Smooth muscle cell (in vitro differentiated cells): ENCODE measurements around the gene ITGB3BP. TPM values are rescaled to one million over a fixed set of nuclear protein-coding genes. Genes with fewer than 3 reads are reported as not detected.

Experiments used
- DNase-seq: peaks from one replicate; lab custom pipeline; 2025; ENCODE audit not compliant: unreplicated experiment; lab: John Stamatoyannopoulos, UW
- H2AFZ ChIP-seq: fragments of 200-600 bp; sonication (generic); 2 replicates; pipeline ENCODE4 v1.6.0; 2016; ENCODE audit warnings: antibody characterized with exemption, low read depth, mild to moderate bottlenecking
- H3F3A ChIP-seq: fragments of 200-600 bp; sonication (generic); 2 replicates; pipeline ENCODE4 v1.6.0; 2017; ENCODE audit warnings: antibody characterized with exemption, low read depth
- H3K27ac ChIP-seq: fragments of 200-600 bp; sonication (generic); 2 replicates; pipeline ENCODE4 v1.5.1; 2016; ENCODE audit warnings: low read depth, mild to moderate bottlenecking
- H3K27me3 ChIP-seq: fragments of 200-600 bp; sonication (generic); 2 replicates; pipeline ENCODE4 v1.6.1; 2016; ENCODE audit warnings: low read depth, mild to moderate bottlenecking
- H3K36me3 ChIP-seq: fragments of 200-600 bp; sonication (generic); 2 replicates; pipeline ENCODE4 v1.5.1; 2016; ENCODE audit warnings: low read depth
- H3K4me1 ChIP-seq: fragments of 200-600 bp; sonication (generic); 2 replicates; pipeline ENCODE4 v1.5.1; 2016; ENCODE audit warnings: low read depth
- H3K4me2 ChIP-seq: fragments of 200-600 bp; sonication (generic); 2 replicates; pipeline ENCODE4 v1.6.0; 2016; ENCODE audit warnings: mild to moderate bottlenecking
- H3K4me3 ChIP-seq: fragments of 200-600 bp; sonication (generic); 2 replicates; pipeline ENCODE4 v1.5.1; 2016; ENCODE audit warnings: mild to moderate bottlenecking
- H3K79me2 ChIP-seq: fragments of 200-600 bp; sonication (generic); 2 replicates; pipeline ENCODE4 v1.6.0; 2016; ENCODE audit warnings: low read depth, mild to moderate bottlenecking
- H3K9ac ChIP-seq: fragments of 200-600 bp; sonication (generic); 2 replicates; pipeline ENCODE4 v1.6.0; 2016; ENCODE audit warnings: low read depth
- H3K9me3 ChIP-seq: fragments of 200-600 bp; sonication (generic); replicated peaks from 2 replicates; pipeline ENCODE4 v1.5.1; 2016; ENCODE audit warnings: low read depth
- H4K20me1 ChIP-seq: fragments of 200-600 bp; sonication (generic); 2 replicates; pipeline ENCODE4 v1.6.0; 2016; ENCODE audit warnings: low read depth
- WGBS: methylation state at CpG from one replicate; pipeline ENCODE4 v1.1.7; 2016; ENCODE audit warnings: low lambda C conversion rate; 5-methylcytosine and 5-hydroxymethylcytosine counted together
- polyA plus RNA-seq: library from polyadenylated mRNA; unstranded; fragments of >200 nt; fragmentation: Nextera tagmentation; extraction: Ambion mirVana; gene quantifications from 2 replicates; pipeline ENCODE4 v1.2.1, GENCODE V29; 2016
- total RNA-seq: library from RNA; depleted of rRNA; stranded (reverse); fragments of >200 nt; gene quantifications from 2 replicates; pipeline ENCODE4 v1.2.3, GENCODE V29; 2014
- TF ChIP-seq, protein P1 (sequence below): fragments of 200-600 bp; sonication (generic); IDR thresholded peaks from 2 replicates; pipeline ENCODE4 v1.5.1; 2017; ENCODE audit warnings: borderline replicate concordance, mild to moderate bottlenecking, antibody characterized with exemption; ENCODE audit not compliant: insufficient read depth, poor library complexity, severe bottlenecking

The ITGB3BP gene
- total and polyA plus RNA-seq, 2 experiments from 2014 or later: 27.7 to 35.5 TPM

DNA sequence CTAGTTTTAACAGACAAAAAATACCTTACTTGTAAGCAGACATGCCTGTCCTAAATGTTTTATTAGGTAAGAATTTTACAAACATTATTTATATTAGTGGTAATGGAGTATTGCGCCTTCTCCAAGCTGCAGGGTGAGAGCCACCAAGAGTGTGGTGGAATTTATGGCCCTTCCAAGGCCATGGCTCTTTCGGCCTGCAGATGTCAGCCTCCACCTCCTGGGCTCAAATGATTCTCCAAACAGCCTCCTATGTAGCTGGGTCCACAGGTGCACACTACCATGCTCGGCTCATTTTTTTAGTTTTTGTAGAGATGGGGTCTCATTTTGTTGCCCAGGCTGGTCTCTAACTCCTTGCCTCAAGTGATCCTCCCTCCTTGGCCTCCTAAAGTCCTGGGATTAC lies 56.3 kb downstream of the ITGB3BP start:
- Histone ChIP-seq H2AFZ (no peak overlapping the region), H3K4me3 (no peak overlapping the region), H3F3A (no peaks in the 10 kb centered on the region), H4K20me1 (no peaks in the 10 kb centered on the region), H3K9me3 (peaks cover 6% of the 10 kb centered on the region), H3K4me2 (no peak overlapping the region), H3K27me3 (no peaks in the 10 kb centered on the region), H3K79me2 (no peaks in the 10 kb centered on the region), H3K9ac (no peak overlapping the region), H3K4me1 (no peaks in the 10 kb centered on the region), H3K27ac (no peak overlapping the region), H3K36me3 (no peaks in the 10 kb centered on the region)
- TF ChIP-seq, protein P1, sequence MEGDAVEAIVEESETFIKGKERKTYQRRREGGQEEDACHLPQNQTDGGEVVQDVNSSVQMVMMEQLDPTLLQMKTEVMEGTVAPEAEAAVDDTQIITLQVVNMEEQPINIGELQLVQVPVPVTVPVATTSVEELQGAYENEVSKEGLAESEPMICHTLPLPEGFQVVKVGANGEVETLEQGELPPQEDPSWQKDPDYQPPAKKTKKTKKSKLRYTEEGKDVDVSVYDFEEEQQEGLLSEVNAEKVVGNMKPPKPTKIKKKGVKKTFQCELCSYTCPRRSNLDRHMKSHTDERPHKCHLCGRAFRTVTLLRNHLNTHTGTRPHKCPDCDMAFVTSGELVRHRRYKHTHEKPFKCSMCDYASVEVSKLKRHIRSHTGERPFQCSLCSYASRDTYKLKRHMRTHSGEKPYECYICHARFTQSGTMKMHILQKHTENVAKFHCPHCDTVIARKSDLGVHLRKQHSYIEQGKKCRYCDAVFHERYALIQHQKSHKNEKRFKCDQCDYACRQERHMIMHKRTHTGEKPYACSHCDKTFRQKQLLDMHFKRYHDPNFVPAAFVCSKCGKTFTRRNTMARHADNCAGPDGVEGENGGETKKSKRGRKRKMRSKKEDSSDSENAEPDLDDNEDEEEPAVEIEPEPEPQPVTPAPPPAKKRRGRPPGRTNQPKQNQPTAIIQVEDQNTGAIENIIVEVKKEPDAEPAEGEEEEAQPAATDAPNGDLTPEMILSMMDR: no peak
- 90% methylated on average over 3 of the region's 3 CpGs for WGBS
- DNase-seq: no peak

DNA sequence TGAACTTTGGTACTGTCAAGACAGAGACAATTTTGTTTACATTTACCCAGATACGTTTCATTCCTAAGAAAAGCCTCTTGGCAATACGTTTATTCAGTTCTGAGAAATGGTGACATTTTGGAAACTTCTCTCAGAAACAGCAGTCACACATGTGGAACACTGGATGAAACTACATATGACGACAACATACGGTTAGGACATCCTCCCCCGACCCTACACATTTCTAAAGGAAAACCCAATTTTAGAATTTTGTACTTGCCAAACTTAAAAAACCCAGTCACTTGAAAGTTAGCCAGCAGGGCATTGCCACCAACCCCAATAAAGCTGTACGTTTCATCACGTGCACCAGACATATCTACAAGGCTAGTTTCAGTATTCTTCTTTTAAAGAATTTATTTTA lies 56.8 kb downstream of the ITGB3BP start:
- H3F3A ChIP-seq: no peaks in the 10 kb centered on the region
- WGBS: 95% methylated on average over 7 of the region's 7 CpGs
- H3K4me1 ChIP-seq: no peaks in the 10 kb centered on the region
- H3K4me2 ChIP-seq: no peak overlapping the region
- peaks cover 5% of the 10 kb centered on the region for H3K36me3 ChIP-seq
- H2AFZ ChIP-seq: no peak overlapping the region
- H4K20me1 ChIP-seq: no peaks in the 10 kb centered on the region
- H3K9me3 ChIP-seq: peaks cover 11% of the 10 kb centered on the region
- H3K27me3 ChIP-seq: no peaks in the 10 kb centered on the region
- no peak overlapping the region for H3K27ac ChIP-seq
- H3K9ac ChIP-seq: no peak overlapping the region
- no peaks in the 10 kb centered on the region for H3K79me2 ChIP-seq
- DNase-seq: no peak
- TF ChIP-seq, protein P1: no peak
- H3K4me3 ChIP-seq: no peak overlapping the region

- H3K79me2 ChIP-seq: no peaks in the 10 kb centered on the region
- no peak overlapping the region for H3K4me3 ChIP-seq
- no peaks in the 10 kb centered on the region for H4K20me1 ChIP-seq
- H3K9me3 ChIP-seq: peaks cover 7% of the 10 kb centered on the region
- no peak overlapping the region for H2AFZ ChIP-seq
- TF ChIP-seq, protein P1: no peak
- over 99% methylated on average over 3 of the region's 3 CpGs for WGBS
- no peak overlapping the region for H3K4me2 ChIP-seq
- peaks cover 5% of the 10 kb centered on the region for H3K36me3 ChIP-seq
- H3F3A ChIP-seq: no peaks in the 10 kb centered on the region
- H3K27ac ChIP-seq: no peak overlapping the region
- no peaks in the 10 kb centered on the region for H3K4me1 ChIP-seq
- H3K27me3 ChIP-seq: no peaks in the 10 kb centered on the region
- H3K9ac ChIP-seq: no peak overlapping the region
- no peak for DNase-seq
Observed at GRCh38 chr1:63463248-63463647, 59.8 kb downstream of the ITGB3BP start.

DNA sequence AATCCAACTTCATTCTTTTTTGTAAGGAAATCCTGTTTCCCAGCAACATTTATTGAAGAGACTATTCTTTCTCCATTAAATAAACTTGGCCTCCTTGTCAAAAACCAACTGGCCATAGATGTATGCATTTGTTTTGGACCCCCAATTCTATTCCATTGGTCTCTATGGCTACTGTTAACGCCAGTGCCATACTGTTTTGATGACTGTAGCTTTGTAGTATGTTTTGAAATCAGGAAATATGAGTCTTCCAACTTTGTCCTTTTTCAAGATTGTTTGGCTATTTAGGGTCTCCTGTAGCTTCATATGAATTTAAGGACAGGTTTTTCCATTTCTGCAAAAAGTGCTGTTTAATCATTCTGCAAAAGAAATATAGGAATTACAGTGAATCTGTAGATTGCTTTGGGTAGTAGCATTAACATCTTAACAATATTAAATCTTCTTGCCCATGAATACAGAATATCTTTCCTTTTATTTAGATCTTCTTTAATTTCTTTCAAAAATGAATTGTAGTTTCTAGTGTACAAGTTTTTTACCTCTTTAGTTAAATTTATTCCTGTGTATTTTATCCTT lies 61.3 kb downstream of the ITGB3BP start:
- no peak overlapping the region for H3K4me3 ChIP-seq
- H3K4me2 ChIP-seq: no peak overlapping the region
- DNase-seq: no peak
- TF ChIP-seq, protein P1: no peak
- H2AFZ ChIP-seq: no peak overlapping the region
- H3K27ac ChIP-seq: no peak overlapping the region
- no peaks in the 10 kb centered on the region for H4K20me1 ChIP-seq
- WGBS: 95% methylated on average over 1 of the region's 1 CpG
- no peaks in the 10 kb centered on the region for H3F3A ChIP-seq
- H3K79me2 ChIP-seq: no peaks in the 10 kb centered on the region
- no peaks in the 10 kb centered on the region for H3K27me3 ChIP-seq
- H3K9me3 ChIP-seq: peaks cover 7% of the 10 kb centered on the region
- H3K36me3 ChIP-seq: peaks cover 5% of the 10 kb centered on the region
- H3K4me1 ChIP-seq: no peaks in the 10 kb centered on the region
- no peak overlapping the region for H3K9ac ChIP-seq
